HL-60 (cell line): ENCODE data around the gene IFIT2.

Source experiments
- DNase-seq, 2 experiments: peaks; one replicate each; pipeline ENCODE4 v3.0.0-alpha.2; 2010 to 2020; ENCODE audit warnings: low read depth in 1 of 2, low spot score in 1 of 2
- H3K27ac ChIP-seq: fragments of 250-450 bp; sonication (Bioruptor Pico); replicated peaks from 2 replicates; pipeline ENCODE4 v1.5.1; 2020; ENCODE audit warnings: mild to moderate bottlenecking, moderate library complexity
- H3K27me3 ChIP-seq: fragments of 250-450 bp; sonication (Bioruptor Pico); 2 replicates; pipeline ENCODE4 v1.5.1; 2021; ENCODE audit warnings: mild to moderate bottlenecking, moderate library complexity; ENCODE audit not compliant: insufficient read depth, poor library complexity, severe bottlenecking
- H3K4me3 ChIP-seq: replicated peaks from 2 replicates; pipeline ENCODE4 v1.5.1; 2011; ENCODE audit warnings: mild to moderate bottlenecking, control low read depth, low read length; ENCODE audit not compliant: insufficient read depth
- GABPA ChIP-seq: IDR thresholded peaks from 2 replicates; pipeline ENCODE4 v1.6.1; 2012; ENCODE audit warnings: low read depth
- POLR2AphosphoS5 ChIP-seq: IDR thresholded peaks from 2 replicates; pipeline ENCODE4 v1.6.1; 2012; ENCODE audit warnings: low read depth
- SPI1 ChIP-seq: IDR thresholded peaks from 2 replicates; pipeline ENCODE4 v1.6.1; 2012; ENCODE audit warnings: low read depth, mild to moderate bottlenecking, borderline replicate concordance
- TF ChIP-seq, protein P1 (sequence below): IDR thresholded peaks from 2 replicates; pipeline ENCODE4 v1.6.1; 2012; ENCODE audit warnings: low read depth; ENCODE audit not compliant: insufficient replicate concordance
- TF ChIP-seq, protein P2 (sequence below): IDR thresholded peaks from one replicate; pipeline ENCODE4 v1.5.1; 2011; ENCODE audit warnings: low read length, control low read depth, inconsistent platforms; ENCODE audit not compliant: insufficient read depth

IFIT2 gene

DNA sequence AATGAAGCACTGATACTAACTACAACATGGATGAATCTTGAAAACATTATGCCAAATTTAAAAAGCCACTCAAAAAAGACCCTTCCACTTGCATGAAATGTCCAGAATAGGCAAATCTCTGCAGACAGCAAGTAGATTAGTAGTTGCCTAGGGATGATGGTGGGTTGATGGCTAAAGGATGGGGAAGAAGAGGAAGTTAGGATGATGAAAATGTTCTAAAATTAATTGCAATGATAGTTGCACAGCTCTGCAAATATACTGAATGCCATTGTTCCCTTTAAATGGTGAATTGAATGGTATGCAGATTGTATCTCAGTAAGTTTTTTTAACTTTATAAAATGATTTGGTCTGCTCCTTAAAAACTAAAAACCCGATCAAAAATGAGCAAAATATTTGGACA lies 43.0 kb upstream of the IFIT2 start:
- TF ChIP-seq POLR2AphosphoS5 (no peak), GABPA (no peak), SPI1 (no peak)
- TF ChIP-seq, protein P1, sequence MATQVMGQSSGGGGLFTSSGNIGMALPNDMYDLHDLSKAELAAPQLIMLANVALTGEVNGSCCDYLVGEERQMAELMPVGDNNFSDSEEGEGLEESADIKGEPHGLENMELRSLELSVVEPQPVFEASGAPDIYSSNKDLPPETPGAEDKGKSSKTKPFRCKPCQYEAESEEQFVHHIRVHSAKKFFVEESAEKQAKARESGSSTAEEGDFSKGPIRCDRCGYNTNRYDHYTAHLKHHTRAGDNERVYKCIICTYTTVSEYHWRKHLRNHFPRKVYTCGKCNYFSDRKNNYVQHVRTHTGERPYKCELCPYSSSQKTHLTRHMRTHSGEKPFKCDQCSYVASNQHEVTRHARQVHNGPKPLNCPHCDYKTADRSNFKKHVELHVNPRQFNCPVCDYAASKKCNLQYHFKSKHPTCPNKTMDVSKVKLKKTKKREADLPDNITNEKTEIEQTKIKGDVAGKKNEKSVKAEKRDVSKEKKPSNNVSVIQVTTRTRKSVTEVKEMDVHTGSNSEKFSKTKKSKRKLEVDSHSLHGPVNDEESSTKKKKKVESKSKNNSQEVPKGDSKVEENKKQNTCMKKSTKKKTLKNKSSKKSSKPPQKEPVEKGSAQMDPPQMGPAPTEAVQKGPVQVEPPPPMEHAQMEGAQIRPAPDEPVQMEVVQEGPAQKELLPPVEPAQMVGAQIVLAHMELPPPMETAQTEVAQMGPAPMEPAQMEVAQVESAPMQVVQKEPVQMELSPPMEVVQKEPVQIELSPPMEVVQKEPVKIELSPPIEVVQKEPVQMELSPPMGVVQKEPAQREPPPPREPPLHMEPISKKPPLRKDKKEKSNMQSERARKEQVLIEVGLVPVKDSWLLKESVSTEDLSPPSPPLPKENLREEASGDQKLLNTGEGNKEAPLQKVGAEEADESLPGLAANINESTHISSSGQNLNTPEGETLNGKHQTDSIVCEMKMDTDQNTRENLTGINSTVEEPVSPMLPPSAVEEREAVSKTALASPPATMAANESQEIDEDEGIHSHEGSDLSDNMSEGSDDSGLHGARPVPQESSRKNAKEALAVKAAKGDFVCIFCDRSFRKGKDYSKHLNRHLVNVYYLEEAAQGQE, result no peak
- TF ChIP-seq, protein P2, sequence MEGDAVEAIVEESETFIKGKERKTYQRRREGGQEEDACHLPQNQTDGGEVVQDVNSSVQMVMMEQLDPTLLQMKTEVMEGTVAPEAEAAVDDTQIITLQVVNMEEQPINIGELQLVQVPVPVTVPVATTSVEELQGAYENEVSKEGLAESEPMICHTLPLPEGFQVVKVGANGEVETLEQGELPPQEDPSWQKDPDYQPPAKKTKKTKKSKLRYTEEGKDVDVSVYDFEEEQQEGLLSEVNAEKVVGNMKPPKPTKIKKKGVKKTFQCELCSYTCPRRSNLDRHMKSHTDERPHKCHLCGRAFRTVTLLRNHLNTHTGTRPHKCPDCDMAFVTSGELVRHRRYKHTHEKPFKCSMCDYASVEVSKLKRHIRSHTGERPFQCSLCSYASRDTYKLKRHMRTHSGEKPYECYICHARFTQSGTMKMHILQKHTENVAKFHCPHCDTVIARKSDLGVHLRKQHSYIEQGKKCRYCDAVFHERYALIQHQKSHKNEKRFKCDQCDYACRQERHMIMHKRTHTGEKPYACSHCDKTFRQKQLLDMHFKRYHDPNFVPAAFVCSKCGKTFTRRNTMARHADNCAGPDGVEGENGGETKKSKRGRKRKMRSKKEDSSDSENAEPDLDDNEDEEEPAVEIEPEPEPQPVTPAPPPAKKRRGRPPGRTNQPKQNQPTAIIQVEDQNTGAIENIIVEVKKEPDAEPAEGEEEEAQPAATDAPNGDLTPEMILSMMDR, result no peak
- DNase-seq, result no peak
- no peak overlapping the region for H3K27ac ChIP-seq
- H3K4me3 ChIP-seq, result no peak overlapping the region
- H3K27me3 ChIP-seq, result no peaks in the 10 kb centered on the region

DNA sequence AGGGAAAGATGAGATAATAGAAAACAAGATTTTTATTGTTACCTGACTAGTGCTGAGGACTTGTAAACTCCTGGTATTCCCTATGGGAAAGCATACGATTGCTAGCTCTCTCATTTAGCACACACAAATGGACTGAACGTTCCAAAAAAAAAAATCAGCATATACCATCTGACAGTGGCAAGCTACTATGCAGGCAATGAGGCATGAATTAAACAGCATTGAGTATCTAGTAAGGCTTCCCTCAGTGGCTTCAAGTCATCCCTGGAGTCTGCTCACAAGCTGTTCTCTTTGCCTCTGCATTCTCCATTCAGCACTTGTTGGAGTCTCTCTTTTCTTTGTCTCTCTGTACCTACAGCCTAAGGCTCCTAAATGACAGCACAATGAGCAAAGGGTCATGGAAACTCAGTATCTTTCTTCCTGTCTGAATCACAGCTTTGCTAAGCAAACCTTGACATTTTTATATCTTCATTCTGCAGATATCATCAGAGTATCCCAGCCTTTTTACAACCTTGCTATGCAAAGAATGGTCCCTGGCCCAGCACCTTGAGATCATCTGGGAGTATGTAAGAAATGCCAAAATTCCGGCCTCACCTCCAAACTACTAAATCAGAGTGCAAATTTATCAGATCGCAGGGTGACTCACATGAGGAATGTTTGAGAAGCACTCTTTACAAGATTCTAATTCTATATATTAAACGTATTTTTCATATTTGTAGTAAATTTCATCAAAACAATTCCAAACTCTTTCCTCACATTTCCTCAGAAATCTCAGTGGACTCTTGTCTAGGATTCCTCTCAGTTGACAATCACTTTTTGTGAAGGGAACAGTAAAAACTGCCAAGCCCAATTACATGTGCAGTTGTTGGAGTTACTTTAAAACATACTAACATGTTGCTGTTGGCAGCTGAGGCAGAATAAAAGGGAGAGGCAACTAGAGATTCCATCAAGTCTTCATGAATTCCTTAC lies 39.5 kb upstream of the IFIT2 start:
- Histone ChIP-seq H3K27ac (no peak overlapping the region), H3K27me3 (no peaks in the 10 kb centered on the region), H3K4me3 (no peak overlapping the region)
- TF ChIP-seq, protein P1, result no peak
- TF ChIP-seq, protein P2, result no peak
- TF ChIP-seq GABPA (no peak), POLR2AphosphoS5 (no peak), SPI1 (no peak)
- DNase-seq, result no peak

DNA sequence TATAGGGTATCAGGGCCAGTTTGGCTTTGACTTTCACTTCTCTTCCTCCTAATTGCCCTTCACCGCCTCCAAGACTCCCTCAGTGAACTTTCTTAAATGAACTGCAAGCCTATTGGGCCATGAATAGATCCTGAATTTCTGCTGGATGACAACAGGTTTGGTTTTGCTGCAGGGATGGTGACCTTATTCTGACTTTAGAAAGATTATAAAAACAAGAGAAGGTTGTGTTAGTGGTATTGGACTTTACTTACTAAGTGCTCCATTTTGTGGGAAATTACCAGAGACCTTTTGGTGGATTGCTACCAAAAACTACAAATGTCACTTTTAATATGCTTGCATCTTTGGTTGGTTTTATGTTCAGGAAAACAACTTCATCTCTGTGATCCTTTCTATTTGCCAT lies 38.8 kb upstream of the IFIT2 start:
- Histone ChIP-seq H3K4me3 (no peak overlapping the region), H3K27ac (no peak overlapping the region), H3K27me3 (no peaks in the 10 kb centered on the region)
- no peak for DNase-seq
- TF ChIP-seq GABPA (no peak), POLR2AphosphoS5 (no peak), SPI1 (no peak)
- TF ChIP-seq, protein P1, result no peak
- TF ChIP-seq, protein P2, result no peak
